ENCODE results near the gene SLC25A25.
"Not testable (repeated sequence)": the region's sequence is repeated elsewhere in the genome, so short reads cannot be mapped to it uniquely, and the experiment has no call there.

Gene SLC25A25

GRCh38 chr9:128056887-128057723, 10.9 kb upstream of the SLC25A25 start:
- Mint-ChIP-seq H3K27me3 (no peaks in the 10 kb centered on the region), H3K36me3 (ENCODE audit: low read depth) (peaks cover 10% of the 10 kb centered on the region), H3K27ac (peak overlapping the region; percentile 93), H3K9me3 (no peaks in the 10 kb centered on the region), H3K4me3 (peak overlapping the region; percentile 6), H3K4me1 (ENCODE audit: low read depth) (peaks cover 49% of the 10 kb centered on the region)
- intact Hi-C loops (cut with micrococcal nuclease) = no loop called here

GRCh38 chr9:128057724-128058409, 10.2 kb upstream of the SLC25A25 start:
- intact Hi-C loops (cut with micrococcal nuclease) = no loop called here
- peak overlapping the region; percentile 93 for H3K27ac Mint-ChIP-seq
- H3K4me3 Mint-ChIP-seq = no peak overlapping the region
- H3K9me3 Mint-ChIP-seq = no peaks in the 10 kb centered on the region
- peaks cover 17% of the 10 kb centered on the region for H3K36me3 Mint-ChIP-seq (ENCODE audit: low read depth)
- H3K27me3 Mint-ChIP-seq = no peaks in the 10 kb centered on the region
- H3K4me1 Mint-ChIP-seq (ENCODE audit: low read depth) = peaks cover 56% of the 10 kb centered on the region

DNA sequence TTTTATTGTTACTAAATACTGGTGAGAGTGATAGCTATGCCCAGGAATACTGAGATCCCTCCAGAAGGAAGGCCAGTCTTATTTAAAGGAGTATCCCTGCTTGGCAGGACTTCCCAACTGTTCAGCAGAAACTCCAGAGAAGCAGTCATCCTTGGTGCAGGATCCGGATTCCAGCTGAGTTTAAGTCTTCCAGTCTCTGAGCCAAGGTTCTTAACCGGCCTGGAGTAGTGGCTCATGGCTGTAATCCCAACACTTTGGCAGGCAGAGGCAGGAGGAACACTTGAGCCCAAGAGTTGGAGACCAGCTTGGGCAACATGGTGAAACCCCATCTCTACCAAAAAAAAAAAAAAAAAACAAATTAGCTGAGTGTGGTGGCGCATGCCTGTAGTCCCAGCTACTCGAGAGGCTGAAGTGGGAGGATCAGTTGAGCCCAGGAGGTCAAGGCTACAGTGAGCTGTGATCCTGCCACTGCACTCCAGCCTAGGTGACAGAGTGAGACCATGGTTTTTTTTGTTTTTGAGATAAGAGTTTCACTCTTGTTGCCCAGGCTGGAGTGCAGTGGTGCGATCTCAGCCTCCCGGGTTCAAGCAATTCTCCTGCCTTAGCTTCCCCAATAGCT, 8.6 kb upstream of the SLC25A25 start:
- Mint-ChIP-seq H3K4me1 (ENCODE audit: low read depth) (peaks cover 55% of the 10 kb centered on the region), H3K27ac (peak overlapping the region; percentile 34), H3K9me3 (no peaks in the 10 kb centered on the region), H3K27me3 (no peaks in the 10 kb centered on the region), H3K36me3 (ENCODE audit: low read depth) (peaks cover 28% of the 10 kb centered on the region), H3K4me3 (no peak overlapping the region)
- intact Hi-C loops (cut with micrococcal nuclease) = no loop called here

GRCh38 chr9:128061275-128061960, 6.6 kb upstream of the SLC25A25 start:
- no peaks in the 10 kb centered on the region for H3K9me3 Mint-ChIP-seq
- peaks cover 36% of the 10 kb centered on the region for H3K4me1 Mint-ChIP-seq (ENCODE audit: low read depth)
- peaks cover 28% of the 10 kb centered on the region for H3K36me3 Mint-ChIP-seq (ENCODE audit: low read depth)
- H3K27ac Mint-ChIP-seq = peak overlapping the region; percentile 81
- intact Hi-C loops (cut with micrococcal nuclease) = no loop called here
- H3K4me3 Mint-ChIP-seq = peak overlapping the region; percentile 69
- H3K27me3 Mint-ChIP-seq = no peaks in the 10 kb centered on the region

GRCh38 chr9:128062279-128062678, 5.8 kb upstream of the SLC25A25 start:
- H3K27me3 Mint-ChIP-seq = no peaks in the 10 kb centered on the region
- H3K27ac Mint-ChIP-seq = peak overlapping the region; percentile 81
- peak overlapping the region; percentile 69 for H3K4me3 Mint-ChIP-seq
- peaks cover 28% of the 10 kb centered on the region for H3K36me3 Mint-ChIP-seq (ENCODE audit: low read depth)
- H3K9me3 Mint-ChIP-seq = no peaks in the 10 kb centered on the region
- H3K4me1 Mint-ChIP-seq (ENCODE audit: low read depth) = peaks cover 32% of the 10 kb centered on the region
- intact Hi-C loops (cut with micrococcal nuclease) = no loop called here

DNA sequence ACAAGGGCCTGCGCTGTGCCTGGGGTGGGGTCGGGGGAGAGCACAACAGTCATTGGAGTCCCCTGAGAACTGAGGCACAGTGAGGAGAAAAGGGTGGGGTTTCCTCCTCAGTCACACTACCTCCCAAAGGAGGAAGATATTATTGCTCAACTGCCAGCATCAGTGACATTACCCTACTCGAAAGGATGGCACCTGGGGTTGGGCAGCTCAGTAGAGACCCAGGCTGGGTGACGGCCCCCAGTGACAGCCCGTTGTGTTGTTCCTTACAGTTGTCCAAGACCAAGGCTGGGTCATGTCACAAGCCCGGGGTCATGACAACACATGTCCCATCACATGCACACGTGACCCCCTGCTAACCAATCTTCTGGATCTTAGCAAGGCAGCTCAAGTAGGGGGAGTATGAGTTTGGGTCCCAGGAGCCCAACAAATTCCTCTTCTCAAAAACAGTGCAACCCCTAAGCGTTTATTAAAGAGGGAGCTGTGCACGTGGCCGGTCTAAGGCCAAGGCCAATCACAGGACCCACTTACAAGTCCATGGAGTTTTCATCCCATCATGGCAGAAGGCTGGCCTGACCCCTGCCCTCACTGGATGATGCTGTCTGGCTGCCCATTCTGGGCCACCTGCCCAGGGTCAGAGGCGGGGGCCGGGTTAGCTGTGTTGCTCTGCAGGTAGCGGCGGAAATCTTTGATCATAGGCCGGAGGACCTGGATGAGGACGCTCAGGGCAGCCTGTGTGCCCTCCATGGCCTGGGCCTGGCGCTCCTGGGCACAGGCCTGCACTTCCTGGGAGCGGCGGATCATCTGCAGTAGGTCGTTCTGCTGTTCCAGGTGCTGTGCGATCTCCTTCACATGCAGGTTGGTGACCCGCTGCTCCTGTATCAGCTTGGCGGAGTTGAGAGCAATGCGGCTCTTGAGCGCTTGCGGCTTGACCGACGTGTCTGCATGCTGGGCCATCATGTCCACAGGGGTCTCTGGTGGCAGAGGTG, 4.9 kb upstream of the SLC25A25 start:
- intact Hi-C loops (cut with micrococcal nuclease) = no loop called here
- Mint-ChIP-seq H3K4me1 (ENCODE audit: low read depth) (peaks cover 29% of the 10 kb centered on the region), H3K27ac (peak overlapping the region; percentile 81), H3K36me3 (ENCODE audit: low read depth) (peaks cover 28% of the 10 kb centered on the region), H3K9me3 (no peaks in the 10 kb centered on the region), H3K4me3 (no peak overlapping the region), H3K27me3 (no peaks in the 10 kb centered on the region)

DNA sequence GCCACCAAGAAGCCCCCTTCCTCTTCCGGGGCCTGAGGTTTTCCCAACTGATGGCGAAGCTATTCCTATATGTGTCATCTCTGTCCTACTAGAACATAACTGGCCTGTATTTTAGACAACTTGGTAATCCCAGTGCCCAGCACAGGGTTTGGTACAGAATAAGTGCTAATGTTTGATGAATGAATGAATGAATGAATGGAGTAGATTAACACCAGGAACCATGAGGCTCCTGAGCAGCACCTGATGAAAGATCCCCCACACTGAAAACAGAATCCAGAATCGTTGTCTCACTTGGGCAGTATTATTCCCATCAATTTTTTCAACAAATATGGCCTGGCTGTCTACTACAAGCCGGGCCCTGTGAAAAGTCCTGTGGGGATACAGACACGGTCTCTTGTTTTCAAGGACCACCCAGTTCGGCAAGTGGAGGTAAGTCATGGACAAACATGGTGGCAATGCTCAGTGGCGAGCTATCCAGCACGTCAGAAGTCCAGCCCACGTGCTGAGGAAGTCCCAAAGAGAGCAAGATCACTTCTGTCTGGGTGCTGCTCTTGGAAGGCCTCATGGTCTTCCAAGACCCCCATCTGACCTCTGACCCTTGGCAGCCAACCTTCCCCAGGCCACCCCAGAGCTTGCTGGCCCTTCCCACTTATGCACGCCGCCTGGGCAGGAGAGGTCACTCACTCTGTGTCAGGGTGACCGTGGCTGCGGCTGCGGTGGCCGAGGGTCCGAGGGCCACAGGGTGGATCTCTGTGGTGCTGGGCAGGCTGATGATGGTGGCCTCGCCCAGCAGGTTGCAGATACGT, 1.9 kb upstream of the SLC25A25 start:
- Mint-ChIP-seq H3K27me3 (no peaks in the 10 kb centered on the region), H3K4me3 (no peak overlapping the region), H3K27ac (no peak overlapping the region), H3K36me3 (ENCODE audit: low read depth) (peaks cover 28% of the 10 kb centered on the region), H3K4me1 (ENCODE audit: low read depth) (peaks cover 50% of the 10 kb centered on the region), H3K9me3 (no peaks in the 10 kb centered on the region)
- intact Hi-C loops (cut with micrococcal nuclease) = no loop called here

DNA sequence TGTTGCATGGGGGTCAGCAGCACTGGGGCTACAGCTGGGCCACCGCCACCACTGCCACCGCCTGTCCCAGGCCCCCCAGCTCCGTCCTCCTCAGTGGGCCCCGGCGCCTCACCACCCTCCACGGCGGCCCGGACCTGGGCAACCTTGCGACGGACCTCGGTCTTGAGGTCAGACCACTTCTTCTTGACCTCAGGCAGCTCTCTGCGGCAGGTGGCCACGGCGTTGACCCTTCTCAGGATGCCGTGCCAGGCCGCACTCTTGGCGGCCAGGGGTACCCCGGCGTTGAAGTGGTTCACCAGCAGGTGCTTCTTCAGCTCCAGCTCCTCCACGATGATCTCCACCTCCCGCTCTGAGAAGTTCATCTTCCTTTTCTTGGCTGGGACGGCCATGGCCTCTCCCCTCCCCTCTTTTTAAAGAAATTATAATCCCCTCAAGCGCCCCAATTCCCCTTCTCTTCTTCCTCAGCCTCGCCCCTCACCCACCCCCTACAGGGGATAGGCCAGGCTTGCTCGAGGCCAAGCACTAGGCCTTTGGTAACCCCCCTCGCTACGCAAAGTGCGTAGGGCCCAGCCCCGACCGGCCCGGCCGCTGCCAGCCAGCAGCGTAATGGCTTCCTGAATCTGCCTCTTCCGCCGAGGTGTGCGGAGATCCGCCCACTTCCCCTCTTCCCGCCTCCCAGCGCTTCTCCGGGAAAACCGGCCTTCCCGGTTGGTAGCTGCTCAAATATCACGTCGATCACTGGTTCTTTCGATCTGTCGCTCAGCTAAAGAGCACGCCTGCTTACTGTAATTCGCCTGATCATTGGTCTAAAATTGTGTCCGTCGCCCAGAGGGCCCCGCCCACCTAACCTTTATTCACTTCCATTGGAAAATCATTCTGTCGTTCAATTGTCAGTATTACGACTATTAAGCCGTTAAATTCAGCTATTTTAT, 1.1 kb upstream of the SLC25A25 start, which contains the start of gene NAIF1:
NAIF1 (minus strand) TSS at position 608 of the 932 bp plus-strand sequence; CDS start at position 389, 219 bp downstream.
- no peaks in the 10 kb centered on the region for H3K27me3 Mint-ChIP-seq
- peaks cover 50% of the 10 kb centered on the region for H3K4me1 Mint-ChIP-seq (ENCODE audit: low read depth)
- H3K9me3 Mint-ChIP-seq = no peaks in the 10 kb centered on the region
- peaks cover 20% of the 10 kb centered on the region for H3K36me3 Mint-ChIP-seq (ENCODE audit: low read depth)
- intact Hi-C loops (cut with micrococcal nuclease) = no loop called here
- H3K4me3 Mint-ChIP-seq = no peak within 1 kb of the TSS
- no peak within 1 kb of the TSS for H3K27ac Mint-ChIP-seq

DNA sequence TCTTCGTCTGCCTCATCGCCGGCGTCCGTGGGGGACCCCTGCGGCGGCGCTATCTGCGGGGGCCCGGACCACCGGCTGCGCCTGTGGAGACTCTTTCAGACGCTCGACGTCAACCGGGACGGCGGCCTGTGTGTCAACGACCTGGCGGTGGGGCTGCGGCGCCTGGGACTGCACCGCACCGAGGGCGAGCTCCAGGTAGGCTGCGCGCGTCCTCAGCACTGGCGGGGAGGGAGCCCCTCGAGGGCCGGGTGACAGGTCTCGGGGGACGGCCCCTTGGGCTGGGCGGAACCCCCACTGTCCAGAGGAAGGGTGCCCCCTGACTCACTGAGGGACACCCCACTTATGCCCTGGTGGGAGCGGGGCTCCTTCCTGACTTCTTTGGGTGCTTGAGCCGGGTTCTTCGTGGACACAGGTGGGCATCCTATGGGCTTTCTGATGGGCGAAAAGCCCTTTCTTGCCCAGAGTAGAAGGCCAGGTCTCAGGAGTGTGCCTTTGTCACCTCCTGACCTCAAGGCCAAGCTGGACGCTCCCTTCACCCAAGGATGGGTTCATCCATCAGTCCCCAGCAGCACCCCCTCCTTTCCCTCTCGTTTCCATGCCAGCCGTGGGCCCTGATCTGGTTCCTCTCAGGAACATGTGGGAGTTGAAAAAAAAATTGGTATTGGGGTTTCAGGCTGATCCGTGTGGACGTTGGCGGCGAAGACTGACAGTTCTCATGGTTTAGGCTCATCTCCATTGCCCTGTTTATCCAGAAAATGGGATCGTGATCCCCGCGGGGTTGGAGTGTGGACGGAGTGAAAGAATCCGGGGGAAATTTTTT, 564 bp downstream of the SLC25A25 start:
- no peak overlapping the region for H3K4me3 Mint-ChIP-seq
- intact Hi-C loops (cut with micrococcal nuclease) = no loop called here
- no peaks in the 10 kb centered on the region for H3K27me3 Mint-ChIP-seq
- H3K27ac Mint-ChIP-seq = no peak overlapping the region
- H3K36me3 Mint-ChIP-seq (ENCODE audit: low read depth) = peaks cover 4% of the 10 kb centered on the region
- H3K9me3 Mint-ChIP-seq = no peaks in the 10 kb centered on the region
- H3K4me1 Mint-ChIP-seq (ENCODE audit: low read depth) = peaks cover 50% of the 10 kb centered on the region

- H3K4me3 Mint-ChIP-seq = peak overlapping the region; percentile 62
- intact Hi-C loops (cut with micrococcal nuclease) = no loop called here
- H3K27ac Mint-ChIP-seq = no peak overlapping the region
- H3K4me1 Mint-ChIP-seq (ENCODE audit: low read depth) = peaks cover 61% of the 10 kb centered on the region
- no peaks in the 10 kb centered on the region for H3K36me3 Mint-ChIP-seq (ENCODE audit: low read depth)
- H3K27me3 Mint-ChIP-seq = no peaks in the 10 kb centered on the region
- no peaks in the 10 kb centered on the region for H3K9me3 Mint-ChIP-seq
Observed at GRCh38 chr9:128070874-128071273, 2.8 kb downstream of the SLC25A25 start.

- H3K9me3 Mint-ChIP-seq; intact Hi-C loops (cut with micrococcal nuclease); H3K27me3 Mint-ChIP-seq; H3K36me3 Mint-ChIP-seq (ENCODE audit: low read depth); H3K27ac Mint-ChIP-seq: not testable (repeated sequence)
- Mint-ChIP-seq H3K4me1 (ENCODE audit: low read depth) (peaks cover 61% of the 10 kb centered on the region), H3K4me3 (peak overlapping the region; percentile 17)
Observed at GRCh38 chr9:128071475-128071874, 3.4 kb downstream of the SLC25A25 start.
